SK-N-MC (cell line): ENCODE results near the gene GAST.

Experiments used
- EZH2 ChIP-seq: fragments of 200-600 bp; sonication (generic); IDR thresholded peaks from one replicate; pipeline ENCODE4 v1.6.1; 2017; ENCODE audit warnings: antibody characterized with exemption
- FOXP2 ChIP-seq: optimal IDR thresholded peaks from 2 replicates; pipeline ENCODE3; 2011; ENCODE audit warnings: mild to moderate bottlenecking, moderate library complexity; ENCODE audit not compliant: insufficient read depth; ENCODE audit errors: extremely low read length, control extremely low read depth
- POLR2AphosphoS5 ChIP-seq: IDR thresholded peaks from 2 replicates; pipeline ENCODE4 v1.6.1; 2012; ENCODE audit warnings: mild to moderate bottlenecking, low read depth, low read length, borderline replicate concordance

GRCh38 chr17:41762391-41762790 is 50.3 kb downstream of the GAST start:
- TF ChIP-seq EZH2, result no peak
- no peak for TF ChIP-seq POLR2AphosphoS5
- no peak for TF ChIP-seq FOXP2
